GM21723 (cell line): ENCODE data around the gene SOST.

Experiments
- ATAC-seq: cut with Tn5 transposase; IDR thresholded peaks from one replicate; pipeline ENCODE4 v1.9.1; 2021; ENCODE audit warnings: mild to moderate bottlenecking, moderate library complexity; ENCODE audit not compliant: unreplicated experiment

SOST gene

GRCh38 chr17:43710101-43710500 lies 48.5 kb downstream of the SOST start:
- no peak for ATAC-seq

GRCh38 chr17:43709210-43709609 lies 49.4 kb downstream of the SOST start:
- no peak for ATAC-seq

GRCh38 chr17:43707184-43707583 lies 51.4 kb downstream of the SOST start:
- ATAC-seq: no peak

GRCh38 chr17:43706235-43706634 lies 52.4 kb downstream of the SOST start:
- no peak for ATAC-seq
